GM12891 (cell line): ENCODE measurements around the gene GSAP.

Experiments
- PAX5 ChIP-seq: IDR thresholded peaks from 2 replicates; pipeline ENCODE4 v1.6.1; 2011; ENCODE audit warnings: low read length, moderate library complexity, mild to moderate bottlenecking; ENCODE audit not compliant: insufficient read depth, severe bottlenecking
- POLR2A ChIP-seq: IDR thresholded peaks from 2 replicates; pipeline ENCODE4 v1.6.1; 2011; ENCODE audit warnings: low read depth, low read length, control low read depth
- POLR2AphosphoS5 ChIP-seq: IDR thresholded peaks from 2 replicates; pipeline ENCODE4 v1.6.1; 2011; ENCODE audit warnings: low read depth, low read length, control low read depth
- POU2F2 ChIP-seq: IDR thresholded peaks from 2 replicates; pipeline ENCODE4 v1.6.1; 2011; ENCODE audit warnings: low read depth, mild to moderate bottlenecking, control low read depth, low read length, moderate library complexity
- SPI1 ChIP-seq: IDR thresholded peaks from 2 replicates; pipeline ENCODE4 v1.6.1; 2011; ENCODE audit warnings: low read depth, low read length, control low read depth
- TAF1 ChIP-seq: IDR thresholded peaks from 2 replicates; pipeline ENCODE4 v1.6.1; 2011; ENCODE audit warnings: low read depth, low read length, control low read depth

- TF ChIP-seq TAF1 (no peak), POLR2A (no peak), POLR2AphosphoS5 (no peak), SPI1 (no peak), PAX5 (no peak), POU2F2 (no peak)
These were observed 106.4 kb downstream of the GSAP start for GRCh38 chr7:77309714-77310220.
